ENCODE data around the gene PRKCB.

PRKCB gene

DNA sequence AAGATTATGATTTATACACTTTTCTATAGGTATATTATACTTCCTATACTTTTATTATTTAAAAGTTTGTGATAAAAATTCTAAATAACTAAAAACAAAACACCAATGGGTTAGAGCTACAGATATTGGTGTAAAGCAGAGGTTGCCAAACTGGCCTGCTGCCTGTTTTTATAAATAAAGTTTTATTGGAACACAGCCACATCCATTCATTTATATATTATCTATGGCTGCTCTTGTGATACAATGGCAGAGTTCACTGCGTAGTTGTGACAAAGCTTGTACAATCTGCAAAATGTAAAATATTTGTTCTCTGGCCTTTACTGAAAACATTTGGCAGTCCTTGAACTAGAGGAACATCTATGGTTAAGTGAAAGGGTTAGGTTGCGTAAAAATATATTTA is 208.7 kb downstream of the PRKCB start:
- ChIA-PET POLR2A (no interaction called here), CTCF (interaction anchor here (0.6 to 10.3 kb wide), 10 partner anchors 10 to 467 kb away, joined by 3 to 195 read pairs (median 4); partner anchors contain the start of gene CACNG3)
- no peak overlapping the region for H3K27ac ChIP-seq (ENCODE audit: extremely low read depth, low read depth, low read length)
- H3K4me3 ChIP-seq (ENCODE audit: low read depth, low read length) = no peak overlapping the region
- TF ChIP-seq KLF7 (tag by site-specific recombination; IDR thresholded peaks at IDR 0.05; ENCODE audit: borderline replicate concordance) (no peak), ZNF768 (tag by site-specific recombination; IDR thresholded peaks at IDR 0.05) (no peak), ZFP3 (tag by site-specific recombination; IDR thresholded peaks at IDR 0.05; ENCODE audit: low read depth) (no peak), GFI1B (tag by site-specific recombination; IDR thresholded peaks at IDR 0.05) (no peak), ZNF132 (tag by site-specific recombination; IDR thresholded peaks at IDR 0.05; ENCODE audit: borderline replicate concordance) (no peak), KLF1 (tag by site-specific recombination; IDR thresholded peaks at IDR 0.05) (no peak), ZNF404 (tag by site-specific recombination; IDR thresholded peaks at IDR 0.05) (no peak), ZSCAN30 (tag by site-specific recombination; IDR thresholded peaks at IDR 0.05) (no peak), ZNF175 (tag by site-specific recombination; IDR thresholded peaks at IDR 0.05) (no peak), HOXC10 (CRISPR knock-in tag; IDR thresholded peaks at IDR 0.05) (no peak), ZIC2 (tag by site-specific recombination; IDR thresholded peaks at IDR 0.05) (no peak), ZNF48 (tag by site-specific recombination; IDR thresholded peaks at IDR 0.05) (no peak)
- TF ChIP-seq, protein P1, sequence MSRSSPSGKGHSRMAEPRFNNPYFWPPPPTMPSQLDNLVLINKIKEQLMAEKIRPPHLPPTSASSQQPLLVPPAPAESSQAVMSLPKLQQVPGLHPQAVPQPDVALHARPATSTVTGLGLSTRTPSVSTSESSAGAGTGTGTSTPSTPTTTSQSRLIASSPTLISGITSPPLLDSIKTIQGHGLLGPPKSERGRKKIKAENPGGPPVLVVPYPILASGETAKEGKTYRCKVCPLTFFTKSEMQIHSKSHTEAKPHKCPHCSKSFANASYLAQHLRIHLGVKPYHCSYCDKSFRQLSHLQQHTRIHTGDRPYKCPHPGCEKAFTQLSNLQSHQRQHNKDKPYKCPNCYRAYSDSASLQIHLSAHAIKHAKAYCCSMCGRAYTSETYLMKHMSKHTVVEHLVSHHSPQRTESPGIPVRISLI (tag by site-specific recombination; IDR thresholded peaks at IDR 0.05) = no peak
- TF ChIP-seq, protein P2, sequence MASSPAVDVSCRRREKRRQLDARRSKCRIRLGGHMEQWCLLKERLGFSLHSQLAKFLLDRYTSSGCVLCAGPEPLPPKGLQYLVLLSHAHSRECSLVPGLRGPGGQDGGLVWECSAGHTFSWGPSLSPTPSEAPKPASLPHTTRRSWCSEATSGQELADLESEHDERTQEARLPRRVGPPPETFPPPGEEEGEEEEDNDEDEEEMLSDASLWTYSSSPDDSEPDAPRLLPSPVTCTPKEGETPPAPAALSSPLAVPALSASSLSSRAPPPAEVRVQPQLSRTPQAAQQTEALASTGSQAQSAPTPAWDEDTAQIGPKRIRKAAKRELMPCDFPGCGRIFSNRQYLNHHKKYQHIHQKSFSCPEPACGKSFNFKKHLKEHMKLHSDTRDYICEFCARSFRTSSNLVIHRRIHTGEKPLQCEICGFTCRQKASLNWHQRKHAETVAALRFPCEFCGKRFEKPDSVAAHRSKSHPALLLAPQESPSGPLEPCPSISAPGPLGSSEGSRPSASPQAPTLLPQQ (tag by site-specific recombination; IDR thresholded peaks at IDR 0.05) = no peak
- TF ChIP-seq, protein P3, sequence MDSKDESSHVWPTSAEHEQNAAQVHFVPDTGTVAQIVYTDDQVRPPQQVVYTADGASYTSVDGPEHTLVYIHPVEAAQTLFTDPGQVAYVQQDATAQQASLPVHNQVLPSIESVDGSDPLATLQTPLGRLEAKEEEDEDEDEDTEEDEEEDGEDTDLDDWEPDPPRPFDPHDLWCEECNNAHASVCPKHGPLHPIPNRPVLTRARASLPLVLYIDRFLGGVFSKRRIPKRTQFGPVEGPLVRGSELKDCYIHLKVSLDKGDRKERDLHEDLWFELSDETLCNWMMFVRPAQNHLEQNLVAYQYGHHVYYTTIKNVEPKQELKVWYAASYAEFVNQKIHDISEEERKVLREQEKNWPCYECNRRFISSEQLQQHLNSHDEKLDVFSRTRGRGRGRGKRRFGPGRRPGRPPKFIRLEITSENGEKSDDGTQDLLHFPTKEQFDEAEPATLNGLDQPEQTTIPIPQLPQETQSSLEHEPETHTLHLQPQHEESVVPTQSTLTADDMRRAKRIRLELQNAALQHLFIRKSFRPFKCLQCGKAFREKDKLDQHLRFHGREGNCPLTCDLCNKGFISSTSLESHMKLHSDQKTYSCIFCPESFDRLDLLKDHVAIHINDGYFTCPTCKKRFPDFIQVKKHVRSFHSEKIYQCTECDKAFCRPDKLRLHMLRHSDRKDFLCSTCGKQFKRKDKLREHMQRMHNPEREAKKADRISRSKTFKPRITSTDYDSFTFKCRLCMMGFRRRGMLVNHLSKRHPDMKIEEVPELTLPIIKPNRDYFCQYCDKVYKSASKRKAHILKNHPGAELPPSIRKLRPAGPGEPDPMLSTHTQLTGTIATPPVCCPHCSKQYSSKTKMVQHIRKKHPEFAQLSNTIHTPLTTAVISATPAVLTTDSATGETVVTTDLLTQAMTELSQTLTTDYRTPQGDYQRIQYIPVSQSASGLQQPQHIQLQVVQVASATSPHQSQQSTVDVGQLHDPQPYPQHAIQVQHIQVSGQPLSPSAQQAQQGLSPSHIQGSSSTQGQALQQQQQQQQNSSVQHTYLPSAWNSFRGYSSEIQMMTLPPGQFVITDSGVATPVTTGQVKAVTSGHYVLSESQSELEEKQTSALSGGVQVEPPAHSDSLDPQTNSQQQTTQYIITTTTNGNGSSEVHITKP (tag by site-specific recombination; IDR thresholded peaks at IDR 0.05) = no peak
- TF ChIP-seq, protein P4, sequence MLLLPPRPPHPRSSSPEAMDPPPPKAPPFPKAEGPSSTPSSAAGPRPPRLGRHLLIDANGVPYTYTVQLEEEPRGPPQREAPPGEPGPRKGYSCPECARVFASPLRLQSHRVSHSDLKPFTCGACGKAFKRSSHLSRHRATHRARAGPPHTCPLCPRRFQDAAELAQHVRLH (tag by site-specific recombination; IDR thresholded peaks at IDR 0.05) = no peak
- H3K4me1 ChIP-seq (ENCODE audit: control insufficient read depth, insufficient read depth, low read length) = no peaks in the 10 kb centered on the region
- no peaks in the 10 kb centered on the region for H3K36me3 ChIP-seq (ENCODE audit: control insufficient read depth in 2 of 2, insufficient read depth in 1 of 2, low read length in 2 of 2)
- no peaks in the 10 kb centered on the region for H3K9me3 ChIP-seq (ENCODE audit: control insufficient read depth, insufficient read depth, low read depth, low read length)

DNA sequence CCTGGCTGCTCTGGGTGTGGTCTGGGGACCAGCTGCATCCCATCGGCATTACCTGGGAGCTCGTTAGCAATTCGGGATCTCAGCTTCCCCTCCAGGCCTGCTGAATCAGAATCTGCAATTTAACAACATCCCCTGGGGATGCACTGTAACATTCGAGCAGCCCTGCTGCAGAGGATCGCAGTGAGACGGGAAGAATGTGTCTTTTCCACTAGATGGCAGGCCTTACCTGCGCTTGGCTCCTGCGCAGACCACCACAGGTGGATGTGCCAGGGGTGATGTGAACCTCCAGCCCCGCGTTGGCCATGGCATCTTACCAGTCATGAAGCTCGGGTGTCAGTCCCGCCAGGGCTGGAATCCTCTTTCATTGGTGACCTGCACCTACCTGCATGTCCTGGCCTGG is 209.9 kb downstream of the PRKCB start:
- POLR2A ChIA-PET = no interaction called here
- no peak overlapping the region for H3K4me3 ChIP-seq (ENCODE audit: low read depth, low read length)
- no peak overlapping the region for H3K27ac ChIP-seq (ENCODE audit: extremely low read depth, low read depth, low read length)
- no peaks in the 10 kb centered on the region for H3K36me3 ChIP-seq (ENCODE audit: control insufficient read depth in 2 of 2, insufficient read depth in 1 of 2, low read length in 2 of 2)
- TF ChIP-seq SCRT1 (tag by site-specific recombination; IDR thresholded peaks at IDR 0.05; ENCODE audit: borderline replicate concordance) (peak; percentile 81; the same call in 1 of the 2 replicates), ZNF654 (tag by site-specific recombination; IDR thresholded peaks at IDR 0.05; ENCODE audit: low read depth) (peak; percentile 63), SCRT2 (tag by site-specific recombination; IDR thresholded peaks at IDR 0.05) (peak; percentile 88), ZNF768 (tag by site-specific recombination; IDR thresholded peaks at IDR 0.05) (no peak)
- TF ChIP-seq, protein P5, sequence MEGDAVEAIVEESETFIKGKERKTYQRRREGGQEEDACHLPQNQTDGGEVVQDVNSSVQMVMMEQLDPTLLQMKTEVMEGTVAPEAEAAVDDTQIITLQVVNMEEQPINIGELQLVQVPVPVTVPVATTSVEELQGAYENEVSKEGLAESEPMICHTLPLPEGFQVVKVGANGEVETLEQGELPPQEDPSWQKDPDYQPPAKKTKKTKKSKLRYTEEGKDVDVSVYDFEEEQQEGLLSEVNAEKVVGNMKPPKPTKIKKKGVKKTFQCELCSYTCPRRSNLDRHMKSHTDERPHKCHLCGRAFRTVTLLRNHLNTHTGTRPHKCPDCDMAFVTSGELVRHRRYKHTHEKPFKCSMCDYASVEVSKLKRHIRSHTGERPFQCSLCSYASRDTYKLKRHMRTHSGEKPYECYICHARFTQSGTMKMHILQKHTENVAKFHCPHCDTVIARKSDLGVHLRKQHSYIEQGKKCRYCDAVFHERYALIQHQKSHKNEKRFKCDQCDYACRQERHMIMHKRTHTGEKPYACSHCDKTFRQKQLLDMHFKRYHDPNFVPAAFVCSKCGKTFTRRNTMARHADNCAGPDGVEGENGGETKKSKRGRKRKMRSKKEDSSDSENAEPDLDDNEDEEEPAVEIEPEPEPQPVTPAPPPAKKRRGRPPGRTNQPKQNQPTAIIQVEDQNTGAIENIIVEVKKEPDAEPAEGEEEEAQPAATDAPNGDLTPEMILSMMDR (tag by site-specific recombination; IDR thresholded peaks at IDR 0.05) = peak; percentile 65
- TF ChIP-seq, protein P6, sequence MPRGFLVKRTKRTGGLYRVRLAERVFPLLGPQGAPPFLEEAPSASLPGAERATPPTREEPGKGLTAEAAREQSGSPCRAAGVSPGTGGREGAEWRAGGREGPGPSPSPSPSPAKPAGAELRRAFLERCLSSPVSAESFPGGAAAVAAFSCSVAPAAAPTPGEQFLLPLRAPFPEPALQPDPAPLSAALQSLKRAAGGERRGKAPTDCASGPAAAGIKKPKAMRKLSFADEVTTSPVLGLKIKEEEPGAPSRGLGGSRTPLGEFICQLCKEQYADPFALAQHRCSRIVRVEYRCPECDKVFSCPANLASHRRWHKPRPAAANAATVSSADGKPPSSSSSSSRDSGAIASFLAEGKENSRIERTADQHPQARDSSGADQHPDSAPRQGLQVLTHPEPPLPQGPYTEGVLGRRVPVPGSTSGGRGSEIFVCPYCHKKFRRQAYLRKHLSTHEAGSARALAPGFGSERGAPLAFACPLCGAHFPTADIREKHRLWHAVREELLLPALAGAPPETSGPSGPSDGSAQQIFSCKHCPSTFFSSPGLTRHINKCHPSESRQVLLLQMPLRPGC (tag by site-specific recombination; IDR thresholded peaks at IDR 0.05) = no peak
- H3K4me1 ChIP-seq (ENCODE audit: control insufficient read depth, insufficient read depth, low read length) = no peaks in the 10 kb centered on the region
- H3K9me3 ChIP-seq (ENCODE audit: control insufficient read depth, insufficient read depth, low read depth, low read length) = no peaks in the 10 kb centered on the region
- CTCF ChIA-PET = interaction anchor here (0.6 to 10.3 kb wide), 18 partner anchors 9 to 741 kb away, joined by 3 to 195 read pairs (median 4); no protein-coding TSS in a partner anchor

Measured in HEK293 (cell line).